Spinal cord (tissue), 10 donors: ENCODE results near the gene CHL1. TPM values are rescaled to one million over a fixed set of nuclear protein-coding genes. Genes with fewer than 3 reads are reported as not detected.

Source experiments
- DNase-seq, 6 donors: peaks; one replicate each; pipeline versions ENCODE4 v3.0.0 to v3.0.0-alpha.2; 2013 to 2015; ENCODE audit warnings: low spot score in 6 of 6, low read depth in 4 of 6
- H3K27ac ChIP-seq: one replicate; pipeline ENCODE4 v1.5.1; 2013; ENCODE audit warnings: low read depth, low read length, control low read depth
- H3K27me3 ChIP-seq: one replicate; pipeline ENCODE4 v1.6.1; 2013; ENCODE audit warnings: low read length; ENCODE audit not compliant: control insufficient read depth, insufficient read depth
- H3K36me3 ChIP-seq: one replicate; pipeline ENCODE4 v1.6.1; 2013; ENCODE audit warnings: low read length; ENCODE audit not compliant: control insufficient read depth, insufficient read depth
- H3K4me1 ChIP-seq: one replicate; pipeline ENCODE4 v1.6.1; 2013; ENCODE audit warnings: low read length; ENCODE audit not compliant: control insufficient read depth, insufficient read depth
- H3K4me3 ChIP-seq: one replicate; pipeline ENCODE4 v1.5.1; 2013; ENCODE audit warnings: low read depth, low read length, control low read depth
- H3K9me3 ChIP-seq: one replicate; pipeline ENCODE4 v1.6.1; 2013; ENCODE audit warnings: low read length; ENCODE audit not compliant: control insufficient read depth, insufficient read depth
- WGBS: methylation state at CpG from one replicate; pipeline ENCODE4 v1.1.5; 2013; ENCODE audit warnings: missing lambda C conversion rate; ENCODE audit not compliant: insufficient coverage; 5-methylcytosine and 5-hydroxymethylcytosine counted together
- polyA plus RNA-seq, 2 donors: library from polyadenylated mRNA; unstranded; fragments of 120-200 nt; gene quantifications; one replicate each; pipeline ENCODE4 v1.2.1, GENCODE V29; 2013; ENCODE audit not compliant: insufficient read length in 2 of 2
- small RNA-seq: library from RNA; depleted of rRNA; stranded (forward); fragments of <200 nt; gene quantifications from one replicate; pipeline ENCODE3, GENCODE V24; 2014; ENCODE audit warnings: low replicate concordance
- total RNA-seq, 2 donors: library from RNA; depleted of rRNA in 1 of 2; stranded (reverse); fragments of 120-200 nt in 1 of 2; fragments of >200 nt in 1 of 2; gene quantifications; one replicate each; pipeline versions ENCODE4 v1.2.3 to v1.2.4, GENCODE V29; 2013 to 2014
- donor health status: healthy.

The CHL1 gene
- total and polyA plus RNA-seq, 4 donors, result 110 to 372 (median 165) TPM

DNA sequence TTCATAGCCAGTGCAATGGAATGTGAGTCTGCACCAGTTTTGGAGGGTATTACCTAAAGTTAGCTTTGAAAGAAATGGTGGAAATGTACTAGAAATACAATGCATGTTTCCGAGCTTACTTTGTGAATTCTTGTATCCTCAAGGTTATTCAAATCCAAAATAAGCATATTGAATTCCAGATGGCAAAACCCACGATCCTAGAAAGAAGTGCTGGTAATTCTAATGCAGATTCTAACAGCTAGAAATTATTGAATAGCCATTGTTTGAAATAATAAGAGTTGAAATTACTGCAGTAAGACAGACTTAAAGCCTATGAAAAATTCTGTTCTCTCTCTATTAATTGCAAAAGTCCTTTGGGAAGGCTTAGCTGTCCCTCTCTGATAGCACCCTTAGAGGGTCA lies 258.4 kb downstream of the CHL1 start:
- no peaks in the 10 kb centered on the region for H3K4me1 ChIP-seq
- no peaks in the 10 kb centered on the region for H3K27me3 ChIP-seq
- no peaks in the 10 kb centered on the region for H3K36me3 ChIP-seq
- H3K27ac ChIP-seq, result no peak overlapping the region
- no peak for DNase-seq
- no peaks in the 10 kb centered on the region for H3K9me3 ChIP-seq
- WGBS, result no CpG with 5 or more reads among the region's 2 CpGs
- no peak overlapping the region for H3K4me3 ChIP-seq

DNA sequence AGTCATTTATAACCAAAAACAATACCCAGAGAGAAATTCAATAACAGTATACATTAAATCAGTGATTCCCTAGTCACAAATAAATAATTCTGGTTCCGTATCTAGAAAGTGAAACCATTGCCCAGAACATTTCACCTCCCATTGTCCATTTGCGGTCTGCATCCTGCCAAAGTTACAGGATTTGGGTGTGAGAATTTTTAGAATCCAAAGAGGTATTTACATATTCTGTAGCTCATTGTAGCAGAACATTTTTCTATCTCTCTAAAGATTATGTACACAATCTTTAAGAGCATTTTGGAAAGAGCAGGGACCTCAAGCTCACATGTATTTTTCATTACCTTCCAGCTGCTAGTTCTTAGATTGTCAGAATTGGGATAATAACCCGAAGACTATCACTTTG lies 261.6 kb downstream of the CHL1 start:
- no peak for DNase-seq
- Histone ChIP-seq H3K27me3 (no peaks in the 10 kb centered on the region), H3K4me1 (no peaks in the 10 kb centered on the region), H3K27ac (no peak overlapping the region), H3K36me3 (no peaks in the 10 kb centered on the region), H3K4me3 (no peak overlapping the region), H3K9me3 (no peaks in the 10 kb centered on the region)
- WGBS, result no CpG with 5 or more reads among the region's 3 CpGs

DNA sequence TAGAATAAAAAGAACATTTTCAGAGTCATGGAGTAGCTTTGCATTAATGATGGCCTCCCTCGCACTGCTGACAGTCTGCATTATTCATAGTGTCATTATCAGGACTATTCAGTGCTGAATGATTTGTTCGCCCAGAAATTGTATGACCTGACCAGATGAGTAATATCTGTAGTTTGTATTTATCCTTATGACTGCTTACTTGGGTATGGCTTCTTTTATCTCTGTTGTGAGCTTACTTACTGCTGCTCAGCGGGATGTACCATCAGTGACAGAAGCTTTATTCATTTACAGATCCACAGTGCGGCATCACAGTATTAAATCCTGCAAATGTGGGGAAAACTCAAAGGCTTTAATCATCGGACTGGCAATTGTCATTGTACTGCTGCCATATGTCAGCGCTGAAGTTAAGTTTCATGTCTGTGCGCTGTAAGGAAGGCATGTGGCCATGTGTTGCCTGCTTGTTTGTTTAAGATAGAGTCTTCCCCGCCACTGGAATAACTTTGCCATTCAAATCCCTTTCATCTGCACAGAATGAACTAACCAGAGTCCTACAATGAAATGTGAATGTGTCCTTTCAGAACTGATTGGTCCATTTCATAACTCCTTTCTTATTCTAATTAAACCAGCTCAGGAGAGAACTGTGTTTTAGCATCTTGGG lies 262.2 kb downstream of the CHL1 start:
- no peaks in the 10 kb centered on the region for H3K36me3 ChIP-seq
- H3K4me3 ChIP-seq, result no peak overlapping the region
- DNase-seq, result peak in 4 of 6 donors; percentile 29 to 88 (median 62)
- H3K27me3 ChIP-seq, result no peaks in the 10 kb centered on the region
- H3K4me1 ChIP-seq, result no peaks in the 10 kb centered on the region
- WGBS, result 40% methylated on average over 1 of the region's 8 CpGs
- no peaks in the 10 kb centered on the region for H3K9me3 ChIP-seq
- peak overlapping the region; percentile 33 for H3K27ac ChIP-seq

Small RNA genes lying within 50 kb of the gene (small RNA-seq; reads per million reads assigned to genes)
- not detected for gene RNU6-1194P
